ENCODE results near the gene SLC9B1. TPM values are rescaled to one million over a fixed set of nuclear protein-coding genes. Genes with fewer than 3 reads are reported as not detected.
"Not testable (repeated sequence)": the region's sequence is repeated elsewhere in the genome, so short reads cannot be mapped to it uniquely, and the experiment has no call there.

Gene SLC9B1
- total RNA-seq, 4 donors from 2014 or later: 1.5 to 4.2 (median 2.4) TPM

- no peak for TF ChIP-seq CTCF (IDR thresholded peaks at IDR 0.05)
- TF ChIP-seq POLR2A (IDR thresholded peaks at IDR 0.05): no peak
- no peak for TF ChIP-seq EP300 (IDR thresholded peaks at IDR 0.05)
- 94 to 95% methylated on average over 1 of the region's 1 CpG for WGBS, 2 donors
These were observed 8.7 kb downstream of the SLC9B1 start for GRCh38 chr4:103010804-103011203.

GRCh38 chr4:103008875-103009729 is 10.4 kb downstream of the SLC9B1 start:
- H3K27me3 ChIP-seq: no peaks in the 10 kb centered on the region
- TF ChIP-seq CTCF (IDR thresholded peaks at IDR 0.05): peak; percentile 41 to 77 (median 64)
- no peak for TF ChIP-seq POLR2A (IDR thresholded peaks at IDR 0.05)
- TF ChIP-seq EP300 (IDR thresholded peaks at IDR 0.05): no peak
- DNase-seq (ENCODE audit: low spot score in 2 of 2): peak in 1 of 2 donors; percentile 62
- H3K27ac ChIP-seq: no peak overlapping the region
- H3K36me3 ChIP-seq: no peaks in the 10 kb centered on the region
- 72 to 75% methylated on average over 15 of the region's 15 CpGs for WGBS, 2 donors
- H3K4me1 ChIP-seq: peaks cover 0 to 20% (median 10%) of the 10 kb centered on the region in 4 donors
- H3K4me3 ChIP-seq: no peak overlapping the region
- no peaks in the 10 kb centered on the region for H3K9me3 ChIP-seq

More at GRCh38 chr4:103010804-103011203, 8.7 kb downstream of the SLC9B1 start:
- H3K27me3 ChIP-seq: no peaks in the 10 kb centered on the region
- peak overlapping the region in 3 of 4 donors; percentile 1 to 87 (median 78) for H3K27ac ChIP-seq
- peaks cover 0 to 20% (median 10%) of the 10 kb centered on the region in 4 donors for H3K4me1 ChIP-seq
- H3K36me3 ChIP-seq: no peaks in the 10 kb centered on the region
- H3K9me3 ChIP-seq: no peaks in the 10 kb centered on the region
- no peak overlapping the region for H3K4me3 ChIP-seq
- DNase-seq (ENCODE audit: low spot score in 2 of 2): no peak

- Histone ChIP-seq H3K36me3 (no peaks in the 10 kb centered on the region), H3K4me3 (no peak overlapping the region), H3K4me1 (no peaks in the 10 kb centered on the region), H3K27me3 (no peaks in the 10 kb centered on the region), H3K27ac (no peak overlapping the region), H3K9me3 (no peaks in the 10 kb centered on the region)
- TF ChIP-seq EP300 (IDR thresholded peaks at IDR 0.05) (no peak), CTCF (IDR thresholded peaks at IDR 0.05) (no peak), POLR2A (IDR thresholded peaks at IDR 0.05) (no peak)
- no peak for DNase-seq (ENCODE audit: low spot score in 2 of 2)
- 57 to 65% methylated on average over 2 of the region's 2 CpGs for WGBS, 2 donors
These were observed 17.0 kb downstream of the SLC9B1 start for GRCh38 chr4:103002551-103002950.

GRCh38 chr4:102994803-102995202 is 24.7 kb downstream of the SLC9B1 start:
- Histone ChIP-seq H3K36me3 (peaks cover 0 to 9% (median 0%) of the 10 kb centered on the region in 3 donors), H3K4me3 (no peak overlapping the region), H3K27me3 (no peaks in the 10 kb centered on the region), H3K9me3 (no peaks in the 10 kb centered on the region), H3K27ac (no peak overlapping the region), H3K4me1 (no peaks in the 10 kb centered on the region)
- no peak for TF ChIP-seq POLR2A (IDR thresholded peaks at IDR 0.05)
- TF ChIP-seq EP300 (IDR thresholded peaks at IDR 0.05): no peak
- no peak for TF ChIP-seq CTCF (IDR thresholded peaks at IDR 0.05)
- 84 to 91% methylated on average over 1 of the region's 1 CpG for WGBS, 2 donors
- no peak for DNase-seq (ENCODE audit: low spot score in 2 of 2)

GRCh38 chr4:102993985-102994384 is 25.5 kb downstream of the SLC9B1 start:
- DNase-seq (ENCODE audit: low spot score in 2 of 2); H3K27ac ChIP-seq; H3K4me1 ChIP-seq; H3K36me3 ChIP-seq; H3K4me3 ChIP-seq; H3K27me3 ChIP-seq; H3K9me3 ChIP-seq: not testable (repeated sequence)
